ENCODE measurements around the gene ADGRE2.

ADGRE2 gene

DNA sequence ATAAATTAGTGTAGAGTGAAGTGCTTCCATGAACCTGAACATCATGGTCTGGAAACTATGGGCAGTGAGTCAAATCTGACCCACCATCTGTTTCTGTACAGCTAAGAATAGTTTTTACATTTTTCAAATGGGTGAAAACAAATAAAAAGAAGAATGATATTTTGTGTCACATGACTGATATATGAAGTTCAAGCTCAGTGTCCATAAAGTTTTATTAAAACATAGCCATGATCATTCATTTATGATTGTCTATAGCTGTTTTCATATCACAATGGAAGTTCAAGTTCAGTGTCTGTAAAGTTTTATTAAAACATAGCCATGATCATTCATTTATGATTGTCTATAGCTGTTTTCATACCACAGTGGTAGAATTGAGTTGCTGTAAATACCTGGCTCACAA lies 45.9 kb downstream of the ADGRE2 start:
- CTCF ChIA-PET = interaction anchor here (0.6 to 1.5 kb wide), 2 partner anchors 54 to 161 kb away, joined by 3 to 7 read pairs; no protein-coding TSS in a partner anchor
- POLR2A ChIA-PET = interaction anchor here (0.5 kb wide), 1 partner anchor 30 kb away, joined by 3 read pairs; no protein-coding TSS in a partner anchor
- no peaks in the 10 kb centered on the region for H3K9me3 ChIP-seq (ENCODE audit: control insufficient read depth, insufficient read depth, low read depth, low read length)
- no peaks in the 10 kb centered on the region for H3K36me3 ChIP-seq (ENCODE audit: control insufficient read depth in 2 of 2, insufficient read depth in 1 of 2, low read length in 2 of 2)
- TF ChIP-seq YY1 (tag by site-specific recombination; IDR thresholded peaks at IDR 0.05) (no peak), PRDM4 (tag by site-specific recombination; IDR thresholded peaks at IDR 0.05) (no peak), ZNF473 (tag by site-specific recombination; IDR thresholded peaks at IDR 0.05) (no peak), ZNF133 (tag by site-specific recombination; IDR thresholded peaks at IDR 0.05) (no peak), OVOL3 (tag by site-specific recombination; IDR thresholded peaks at IDR 0.05) (no peak), ZNF394 (tag by site-specific recombination; IDR thresholded peaks at IDR 0.05; ENCODE audit: borderline replicate concordance) (no peak), ZNF701 (tag by site-specific recombination; IDR thresholded peaks at IDR 0.05) (no peak), KLF7 (tag by site-specific recombination; IDR thresholded peaks at IDR 0.05; ENCODE audit: borderline replicate concordance) (no peak), ZNF521 (tag by site-specific recombination; IDR thresholded peaks at IDR 0.05) (no peak), SP3 (tag by site-specific recombination; IDR thresholded peaks at IDR 0.05) (no peak), SETDB1 (IDR thresholded peaks at IDR 0.05; ENCODE audit: insufficient read length, low read length) (no peak), ZNF26 (tag by site-specific recombination; IDR thresholded peaks at IDR 0.05) (no peak), ZNF280D (tag by site-specific recombination; IDR thresholded peaks at IDR 0.05) (no peak), AEBP2 (tag by site-specific recombination; IDR thresholded peaks at IDR 0.05; ENCODE audit: borderline replicate concordance) (no peak), SP2 (tag by site-specific recombination; IDR thresholded peaks at IDR 0.05) (no peak), ZNF169 (tag by site-specific recombination; IDR thresholded peaks at IDR 0.05) (no peak)
- TF ChIP-seq, protein P1, sequence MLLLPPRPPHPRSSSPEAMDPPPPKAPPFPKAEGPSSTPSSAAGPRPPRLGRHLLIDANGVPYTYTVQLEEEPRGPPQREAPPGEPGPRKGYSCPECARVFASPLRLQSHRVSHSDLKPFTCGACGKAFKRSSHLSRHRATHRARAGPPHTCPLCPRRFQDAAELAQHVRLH (tag by site-specific recombination; IDR thresholded peaks at IDR 0.05) = no peak
- TF ChIP-seq, protein P2, sequence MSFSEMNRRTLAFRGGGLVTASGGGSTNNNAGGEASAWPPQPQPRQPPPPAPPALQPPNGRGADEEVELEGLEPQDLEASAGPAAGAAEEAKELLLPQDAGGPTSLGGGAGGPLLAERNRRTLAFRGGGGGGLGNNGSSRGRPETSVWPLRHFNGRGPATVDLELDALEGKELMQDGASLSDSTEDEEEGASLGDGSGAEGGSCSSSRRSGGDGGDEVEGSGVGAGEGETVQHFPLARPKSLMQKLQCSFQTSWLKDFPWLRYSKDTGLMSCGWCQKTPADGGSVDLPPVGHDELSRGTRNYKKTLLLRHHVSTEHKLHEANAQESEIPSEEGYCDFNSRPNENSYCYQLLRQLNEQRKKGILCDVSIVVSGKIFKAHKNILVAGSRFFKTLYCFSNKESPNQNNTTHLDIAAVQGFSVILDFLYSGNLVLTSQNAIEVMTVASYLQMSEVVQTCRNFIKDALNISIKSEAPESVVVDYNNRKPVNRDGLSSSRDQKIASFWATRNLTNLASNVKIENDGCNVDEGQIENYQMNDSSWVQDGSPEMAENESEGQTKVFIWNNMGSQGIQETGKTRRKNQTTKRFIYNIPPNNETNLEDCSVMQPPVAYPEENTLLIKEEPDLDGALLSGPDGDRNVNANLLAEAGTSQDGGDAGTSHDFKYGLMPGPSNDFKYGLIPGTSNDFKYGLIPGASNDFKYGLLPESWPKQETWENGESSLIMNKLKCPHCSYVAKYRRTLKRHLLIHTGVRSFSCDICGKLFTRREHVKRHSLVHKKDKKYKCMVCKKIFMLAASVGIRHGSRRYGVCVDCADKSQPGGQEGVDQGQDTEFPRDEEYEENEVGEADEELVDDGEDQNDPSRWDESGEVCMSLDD (tag by site-specific recombination; IDR thresholded peaks at IDR 0.05) = no peak
- TF ChIP-seq, protein P3, sequence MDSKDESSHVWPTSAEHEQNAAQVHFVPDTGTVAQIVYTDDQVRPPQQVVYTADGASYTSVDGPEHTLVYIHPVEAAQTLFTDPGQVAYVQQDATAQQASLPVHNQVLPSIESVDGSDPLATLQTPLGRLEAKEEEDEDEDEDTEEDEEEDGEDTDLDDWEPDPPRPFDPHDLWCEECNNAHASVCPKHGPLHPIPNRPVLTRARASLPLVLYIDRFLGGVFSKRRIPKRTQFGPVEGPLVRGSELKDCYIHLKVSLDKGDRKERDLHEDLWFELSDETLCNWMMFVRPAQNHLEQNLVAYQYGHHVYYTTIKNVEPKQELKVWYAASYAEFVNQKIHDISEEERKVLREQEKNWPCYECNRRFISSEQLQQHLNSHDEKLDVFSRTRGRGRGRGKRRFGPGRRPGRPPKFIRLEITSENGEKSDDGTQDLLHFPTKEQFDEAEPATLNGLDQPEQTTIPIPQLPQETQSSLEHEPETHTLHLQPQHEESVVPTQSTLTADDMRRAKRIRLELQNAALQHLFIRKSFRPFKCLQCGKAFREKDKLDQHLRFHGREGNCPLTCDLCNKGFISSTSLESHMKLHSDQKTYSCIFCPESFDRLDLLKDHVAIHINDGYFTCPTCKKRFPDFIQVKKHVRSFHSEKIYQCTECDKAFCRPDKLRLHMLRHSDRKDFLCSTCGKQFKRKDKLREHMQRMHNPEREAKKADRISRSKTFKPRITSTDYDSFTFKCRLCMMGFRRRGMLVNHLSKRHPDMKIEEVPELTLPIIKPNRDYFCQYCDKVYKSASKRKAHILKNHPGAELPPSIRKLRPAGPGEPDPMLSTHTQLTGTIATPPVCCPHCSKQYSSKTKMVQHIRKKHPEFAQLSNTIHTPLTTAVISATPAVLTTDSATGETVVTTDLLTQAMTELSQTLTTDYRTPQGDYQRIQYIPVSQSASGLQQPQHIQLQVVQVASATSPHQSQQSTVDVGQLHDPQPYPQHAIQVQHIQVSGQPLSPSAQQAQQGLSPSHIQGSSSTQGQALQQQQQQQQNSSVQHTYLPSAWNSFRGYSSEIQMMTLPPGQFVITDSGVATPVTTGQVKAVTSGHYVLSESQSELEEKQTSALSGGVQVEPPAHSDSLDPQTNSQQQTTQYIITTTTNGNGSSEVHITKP (tag by site-specific recombination; IDR thresholded peaks at IDR 0.05) = no peak
- H3K4me3 ChIP-seq (ENCODE audit: low read depth, low read length) = no peak overlapping the region
- H3K4me1 ChIP-seq (ENCODE audit: control insufficient read depth, insufficient read depth, low read length) = no peaks in the 10 kb centered on the region
- H3K27ac ChIP-seq (ENCODE audit: extremely low read depth, low read depth, low read length) = no peak overlapping the region

All from HEK293 (cell line).